Chondrocyte (in vitro differentiated cells): Measurements from ENCODE around the gene ONECUT3. TPM values are rescaled to one million over a fixed set of nuclear protein-coding genes. Genes with fewer than 3 reads are reported as not detected.

ENCODE experiments used
- DNase-seq: peaks from one replicate; pipeline ENCODE4 v3.0.0; 2021; ENCODE audit warnings: mixed read lengths, low spot score
- H3K27ac Mint-ChIP-seq: one replicate; pipeline ENCODE4 v1.8.0; 2021; ENCODE audit warnings: mild to moderate bottlenecking, moderate library complexity, mixed read lengths; ENCODE audit not compliant: unreplicated experiment
- H3K27me3 Mint-ChIP-seq: 2 replicates; pipeline ENCODE4 v1.8.0; 2021; ENCODE audit warnings: low read depth, mixed read lengths
- H3K36me3 Mint-ChIP-seq: 2 replicates; pipeline ENCODE4 v1.8.0; 2021; ENCODE audit warnings: low read depth, mixed read lengths
- H3K4me1 Mint-ChIP-seq: 2 replicates; pipeline ENCODE4 v1.8.0; 2021; ENCODE audit warnings: low read depth, mild to moderate bottlenecking, mixed read lengths
- H3K4me3 Mint-ChIP-seq: one replicate; pipeline ENCODE4 v1.8.0; 2021; ENCODE audit warnings: mild to moderate bottlenecking, moderate library complexity, mixed read lengths; ENCODE audit not compliant: unreplicated experiment
- H3K9me3 Mint-ChIP-seq: 2 replicates; pipeline ENCODE4 v1.8.0; 2021; ENCODE audit warnings: low read depth, mixed read lengths
- CTCF ChIP-seq: fragments of 200-600 bp; sonication (generic); IDR thresholded peaks from 2 replicates; pipeline ENCODE4 v1.5.0; 2021; ENCODE audit warnings: antibody characterized with exemption, mild to moderate bottlenecking, moderate library complexity
- total RNA-seq: library from RNA; stranded (reverse); gene quantifications from 3 replicates; pipeline ENCODE4 v1.2.1, GENCODE V29; 2021

The ONECUT3 gene
- total RNA-seq, 1 donor from 2014 or later, result not detected

DNA sequence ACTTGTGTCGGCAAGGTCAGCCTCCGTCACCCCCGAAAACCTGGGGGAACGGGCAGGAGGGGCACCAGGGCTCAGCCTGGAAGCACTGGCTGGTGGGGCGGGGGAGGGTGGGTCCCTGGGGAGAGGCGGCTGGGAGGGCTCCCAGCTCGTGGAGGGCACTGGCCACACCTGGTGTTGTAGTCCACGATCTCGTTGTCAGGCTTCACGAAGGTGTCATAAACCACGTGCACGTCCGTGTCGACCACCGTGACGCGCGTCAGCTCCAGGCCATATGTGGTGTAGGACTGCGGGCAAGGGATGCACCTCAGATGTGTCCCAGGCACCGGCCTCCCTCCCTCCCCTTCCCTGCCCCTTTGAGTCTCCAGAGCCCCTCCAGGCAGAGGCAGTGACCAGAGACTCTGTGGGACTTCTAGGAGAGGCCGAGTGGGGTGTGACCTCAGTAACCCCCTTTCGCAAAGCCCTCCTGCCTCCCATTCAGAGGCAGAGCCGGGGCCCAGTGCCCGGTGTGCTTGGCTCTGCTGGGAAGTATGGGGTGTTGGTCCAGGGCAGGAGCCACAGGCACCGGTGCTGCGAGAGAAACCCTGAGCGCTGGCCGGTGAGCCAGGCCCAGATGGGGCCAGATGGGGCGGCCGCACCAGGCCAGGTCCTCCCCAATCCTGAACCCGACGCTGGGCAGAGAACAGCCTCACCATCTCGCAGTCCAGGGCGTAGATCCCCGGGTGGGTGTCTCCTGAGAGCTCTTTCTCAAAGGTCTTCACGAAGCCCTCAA is 63.4 kb downstream of the ONECUT3 start:
- H3K27ac Mint-ChIP-seq, result no peak overlapping the region
- H3K4me1 Mint-ChIP-seq, result peaks cover 11% of the 10 kb centered on the region
- no peak for DNase-seq
- H3K9me3 Mint-ChIP-seq, result no peaks in the 10 kb centered on the region
- peaks cover 7% of the 10 kb centered on the region for H3K36me3 Mint-ChIP-seq
- H3K4me3 Mint-ChIP-seq, result no peak overlapping the region
- no peak for TF ChIP-seq CTCF
- no peaks in the 10 kb centered on the region for H3K27me3 Mint-ChIP-seq

- Mint-ChIP-seq H3K27ac (no peak overlapping the region), H3K27me3 (no peaks in the 10 kb centered on the region), H3K36me3 (peaks cover 9% of the 10 kb centered on the region), H3K9me3 (no peaks in the 10 kb centered on the region), H3K4me3 (no peak overlapping the region), H3K4me1 (peaks cover 6% of the 10 kb centered on the region)
- no peak for DNase-seq
- no peak for TF ChIP-seq CTCF
Observed at GRCh38 chr19:1817553-1818179, 64.4 kb downstream of the ONECUT3 start.

DNA sequence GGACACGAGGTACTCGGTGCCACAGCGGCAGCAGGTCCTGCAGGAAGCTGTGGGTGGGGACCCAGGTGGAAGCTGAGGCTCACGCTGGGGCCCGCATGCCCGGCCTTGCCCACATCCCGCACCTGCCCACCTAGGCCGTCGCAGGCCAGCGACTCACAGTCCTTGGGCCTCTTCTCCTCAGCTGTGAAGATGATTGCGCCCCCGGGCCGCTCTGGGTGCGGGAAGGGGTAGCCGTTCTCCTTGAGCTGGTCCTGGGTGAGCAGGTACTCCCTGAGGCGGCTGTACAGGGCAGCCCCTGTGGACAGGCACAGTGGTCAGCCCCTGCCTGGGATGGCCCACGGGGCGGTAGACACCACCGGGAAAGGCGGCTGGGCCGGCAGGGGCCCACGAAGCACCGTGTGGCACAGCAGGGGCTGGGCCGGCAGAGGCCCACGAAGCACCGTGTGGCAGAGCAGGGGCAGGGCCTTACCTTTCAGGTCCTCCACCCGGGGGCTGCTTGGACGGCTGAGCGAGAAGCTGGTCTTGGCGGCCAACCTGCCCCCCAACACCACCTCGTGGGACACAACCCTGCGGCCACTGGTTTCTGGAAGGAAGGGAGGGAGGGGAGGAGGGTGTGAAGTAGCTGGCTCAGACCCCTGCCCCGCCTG is 65.4 kb downstream of the ONECUT3 start:
- no peak for TF ChIP-seq CTCF
- no peaks in the 10 kb centered on the region for H3K9me3 Mint-ChIP-seq
- H3K4me3 Mint-ChIP-seq, result no peak overlapping the region
- H3K27ac Mint-ChIP-seq, result no peak overlapping the region
- no peaks in the 10 kb centered on the region for H3K27me3 Mint-ChIP-seq
- no peak for DNase-seq
- H3K36me3 Mint-ChIP-seq, result peaks cover 9% of the 10 kb centered on the region
- H3K4me1 Mint-ChIP-seq, result no peaks in the 10 kb centered on the region

- H3K4me1 Mint-ChIP-seq, result no peaks in the 10 kb centered on the region
- no peak for DNase-seq
- no peak overlapping the region for H3K4me3 Mint-ChIP-seq
- no peaks in the 10 kb centered on the region for H3K27me3 Mint-ChIP-seq
- H3K36me3 Mint-ChIP-seq, result peaks cover 9% of the 10 kb centered on the region
- no peak overlapping the region for H3K27ac Mint-ChIP-seq
- no peaks in the 10 kb centered on the region for H3K9me3 Mint-ChIP-seq
- no peak for TF ChIP-seq CTCF
Observed at GRCh38 chr19:1819341-1820255, 66.3 kb downstream of the ONECUT3 start.

DNA sequence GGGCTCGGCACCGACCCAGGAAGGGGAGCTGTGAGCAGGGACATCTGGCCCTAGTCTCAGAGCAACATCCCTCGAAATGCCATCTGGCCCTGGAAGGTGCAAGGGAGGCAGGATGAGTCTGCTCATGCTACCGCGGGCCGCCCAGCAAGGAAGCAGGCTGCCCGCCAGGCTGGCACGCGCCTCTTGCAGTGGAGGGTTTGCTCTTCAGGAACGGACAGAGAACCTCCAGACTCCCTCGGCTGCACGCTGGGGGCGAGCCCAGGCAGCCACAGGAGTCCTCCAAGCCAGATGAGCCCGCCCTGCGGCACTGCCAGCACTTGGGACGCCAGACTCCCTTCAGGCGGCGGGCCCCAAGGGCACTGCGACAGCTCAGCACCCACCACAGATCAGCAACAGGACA is 68.9 kb downstream of the ONECUT3 start:
- Mint-ChIP-seq H3K4me1 (peaks cover 5% of the 10 kb centered on the region), H3K4me3 (no peak overlapping the region), H3K27me3 (no peaks in the 10 kb centered on the region), H3K9me3 (no peaks in the 10 kb centered on the region), H3K36me3 (peaks cover 10% of the 10 kb centered on the region), H3K27ac (no peak overlapping the region)
- no peak for TF ChIP-seq CTCF
- no peak for DNase-seq
